H1 (cell line): Measurements from ENCODE around the gene RTCB. TPM values are rescaled to one million over a fixed set of nuclear protein-coding genes. Genes with fewer than 3 reads are reported as not detected.

Experiments used
- CTCF ChIA-PET: fragments of 300-600 bp; sonication (Branson Sonifier 250); formaldehyde crosslinking; loops from one replicate; lab custom pipeline; 2021; ENCODE audit not compliant: partially characterized antibody; lab: Charles Lee
- POLR2A ChIA-PET: fragments of 300-600 bp; sonication (Branson Sonifier 250); formaldehyde crosslinking; loops from one replicate; lab custom pipeline; 2021; ENCODE audit warnings: inconsistent platforms; ENCODE audit not compliant: partially characterized antibody; lab: Charles Lee
- DNase-seq, 2 experiments: peaks; one replicate each; pipeline versions ENCODE4 v3.0.0 to v3.0.0-alpha.2; 2010 to 2022; ENCODE audit warnings: low spot score in 2 of 2, low read depth in 1 of 2, mixed read lengths in 1 of 2
- FAIRE-seq: peaks from 2 replicates; lab custom pipeline; 2011; peaks lifted over from hg19 to GRCh38; lab: Jason Lieb, UNC
- H2AFZ ChIP-seq: 2 replicates; pipeline ENCODE4 v1.8.1; 2012; ENCODE audit warnings: low read length, inconsistent platforms
- H2AK5ac ChIP-seq: 2 replicates; pipeline ENCODE4 v1.6.1; 2013; ENCODE audit warnings: low read depth, low read length
- H2BK120ac ChIP-seq: replicated peaks from 2 replicates; pipeline ENCODE3; 2013; ENCODE audit warnings: low read depth, low read length, inconsistent platforms
- H2BK12ac ChIP-seq: 2 replicates; pipeline ENCODE4 v1.6.1; 2013; ENCODE audit warnings: low read depth, low read length
- H2BK15ac ChIP-seq: 2 replicates; pipeline ENCODE4 v1.6.1; 2013; ENCODE audit warnings: low read length
- H2BK20ac ChIP-seq: 2 replicates; pipeline ENCODE4 v1.6.1; 2013; ENCODE audit warnings: low read length
- H2BK5ac ChIP-seq: 2 replicates; pipeline ENCODE4 v1.6.1; 2013; ENCODE audit warnings: low read depth, low read length
- H3K14ac ChIP-seq: 2 replicates; pipeline ENCODE4 v1.6.1; 2013; ENCODE audit warnings: inconsistent platforms; ENCODE audit not compliant: insufficient read length
- H3K18ac ChIP-seq: 2 replicates; pipeline ENCODE4 v1.6.1; 2013; ENCODE audit warnings: low read length; ENCODE audit errors: extremely low read depth
- H3K23ac ChIP-seq: 2 replicates; pipeline ENCODE4 v1.6.1; 2013; ENCODE audit warnings: inconsistent platforms; ENCODE audit not compliant: insufficient read length
- H3K23me2 ChIP-seq: 2 replicates; pipeline ENCODE4 v1.6.1; 2013; ENCODE audit warnings: low read depth, low read length
- H3K27ac ChIP-seq: 2 replicates; pipeline ENCODE4 v1.6.1; 2011; ENCODE audit warnings: low read depth, low read length, inconsistent platforms
- H3K27me3 ChIP-seq, 4 experiments: replicated peaks in 1 of 4; 1 replicate in 1 of 4; 2 replicates in 3 of 4; pipeline versions ENCODE4 v1.6.1 to v1.8.1; 2011 to 2013; ENCODE audit warnings: low read length in 3 of 4, mild to moderate bottlenecking in 3 of 4, inconsistent platforms in 2 of 4, mixed read lengths in 2 of 4, moderate library complexity in 1 of 4; ENCODE audit not compliant: control insufficient read depth in 3 of 4, insufficient read depth in 3 of 4; ENCODE audit errors: extremely low read depth in 1 of 4
- H3K36me3 ChIP-seq, 4 experiments: 2 replicates each; pipeline versions ENCODE4 v1.6.1 to v1.8.1; 2011 to 2013; ENCODE audit warnings: mild to moderate bottlenecking in 4 of 4, low read length in 3 of 4, moderate library complexity in 2 of 4, control low read depth in 1 of 4, inconsistent platforms in 1 of 4; ENCODE audit not compliant: insufficient read depth in 4 of 4, control insufficient read depth in 2 of 4
- H3K4ac ChIP-seq: replicated peaks from 2 replicates; pipeline ENCODE3; 2013; ENCODE audit warnings: low read length, low read depth, mixed read lengths, inconsistent platforms; ENCODE audit not compliant: insufficient read length
- H3K4me1 ChIP-seq, 4 experiments: replicated peaks in 1 of 4; 1 replicate in 1 of 4; 2 replicates in 3 of 4; pipeline versions ENCODE4 v1.6.1 to v1.8.1; 2011 to 2013; ENCODE audit warnings: low read length in 3 of 4, inconsistent platforms in 2 of 4, mixed read lengths in 1 of 4; ENCODE audit not compliant: insufficient read depth in 4 of 4, control insufficient read depth in 3 of 4
- H3K4me2 ChIP-seq, 2 experiments: 2 replicates each; pipeline versions ENCODE4 v1.6.1 to v1.8.1; 2011 to 2013; ENCODE audit warnings: low read depth in 2 of 2, low read length in 2 of 2, control low read depth in 1 of 2, inconsistent platforms in 1 of 2, mild to moderate bottlenecking in 1 of 2; ENCODE audit not compliant: insufficient read depth in 1 of 2
- H3K4me3 ChIP-seq, 4 experiments: fragments of 200-600, 300-600 bp in 1 of 4; sonication (generic), shearing (Covaris generic), sonication (Bioruptor Twin) in 1 of 4; 2 replicates each; pipeline versions ENCODE4 v1.5.1 to v1.8.1; 2011 to 2016; ENCODE audit warnings: low read length in 4 of 4, low read depth in 3 of 4, control low read depth in 2 of 4, inconsistent platforms in 2 of 4, mild to moderate bottlenecking in 2 of 4, mixed read lengths in 1 of 4, moderate library complexity in 1 of 4; ENCODE audit not compliant: insufficient read depth in 2 of 4; ENCODE audit errors: extremely low read depth in 1 of 4
- H3K56ac ChIP-seq: replicated peaks from 2 replicates; pipeline ENCODE3; 2013; ENCODE audit warnings: low read depth, mild to moderate bottlenecking, mixed read lengths, low read length, inconsistent platforms; ENCODE audit not compliant: insufficient read length
- H3K79me1 ChIP-seq: 2 replicates; pipeline ENCODE4 v1.6.1; 2013; ENCODE audit warnings: low read depth, low read length, control low read depth
- H3K79me2 ChIP-seq, 2 experiments: 2 replicates each; pipeline versions ENCODE4 v1.6.1 to v1.8.1; 2012 to 2013; ENCODE audit warnings: low read length in 2 of 2, mild to moderate bottlenecking in 2 of 2, inconsistent platforms in 1 of 2; ENCODE audit not compliant: insufficient read depth in 2 of 2, control insufficient read depth in 1 of 2
- H3K9ac ChIP-seq, 4 experiments: replicated peaks in 1 of 4; 1 replicate in 1 of 4; 2 replicates in 3 of 4; pipeline versions ENCODE4 v1.6.1 to v1.8.1; 2011 to 2013; ENCODE audit warnings: low read depth in 3 of 4, low read length in 3 of 4, control low read depth in 2 of 4, mild to moderate bottlenecking in 2 of 4, moderate library complexity in 2 of 4, inconsistent platforms in 1 of 4; ENCODE audit errors: extremely low read depth in 1 of 4
- H3K9me3 ChIP-seq, 2 experiments: 2 replicates each; pipeline versions ENCODE4 v1.6.1 to v1.8.1; 2012 to 2013; ENCODE audit warnings: mild to moderate bottlenecking in 2 of 2, moderate library complexity in 2 of 2, control low read depth in 1 of 2, inconsistent platforms in 1 of 2, low read depth in 1 of 2, low read length in 1 of 2, mixed read lengths in 1 of 2; ENCODE audit not compliant: insufficient read depth in 2 of 2
- H4K20me1 ChIP-seq, 2 experiments: replicated peaks in 1 of 2; 2 replicates each; pipeline versions ENCODE3 to v1.8.1; 2011 to 2013; ENCODE audit warnings: inconsistent platforms in 2 of 2, low read length in 2 of 2, mild to moderate bottlenecking in 1 of 2; ENCODE audit not compliant: insufficient read depth in 2 of 2, control insufficient read depth in 1 of 2
- H4K5ac ChIP-seq: 2 replicates; pipeline ENCODE4 v1.6.1; 2013; ENCODE audit warnings: low read length, low read depth, mixed read lengths, inconsistent platforms; ENCODE audit not compliant: insufficient read length
- H4K8ac ChIP-seq: 2 replicates; pipeline ENCODE4 v1.8.0; 2013; ENCODE audit warnings: mild to moderate bottlenecking, moderate library complexity, low read length, inconsistent platforms; ENCODE audit not compliant: insufficient read depth; ENCODE audit errors: extremely low read depth
- H4K91ac ChIP-seq: replicated peaks from 2 replicates; pipeline ENCODE3; 2013; ENCODE audit warnings: low read length, mixed read lengths, inconsistent platforms; ENCODE audit not compliant: insufficient read length
- CBX8 ChIP-seq: fragments of 300-800, 300-1000 bp; sonication (generic); IDR thresholded peaks from 2 replicates; pipeline ENCODE4 v1.7.1; 2016; ENCODE audit warnings: low read depth, low read length, borderline replicate concordance
- CREB1 ChIP-seq: IDR thresholded peaks from 2 replicates; pipeline ENCODE4 v1.6.1; 2012; ENCODE audit warnings: inconsistent platforms
- CTBP2 ChIP-seq: IDR thresholded peaks from 2 replicates; pipeline ENCODE4 v1.7.0; 2011; ENCODE audit warnings: borderline replicate concordance, mild to moderate bottlenecking, moderate library complexity, mixed read lengths, low read length; ENCODE audit not compliant: insufficient read depth, insufficient read length
- GTF2F1 ChIP-seq: IDR thresholded peaks from 2 replicates; pipeline ENCODE4 v1.6.1; 2012; ENCODE audit warnings: low read depth, low read length, improper control_type of control experiment, borderline replicate concordance
- MAFK ChIP-seq: IDR thresholded peaks from 2 replicates; pipeline ENCODE4 v1.6.1; 2012; ENCODE audit warnings: low read depth, mild to moderate bottlenecking, improper control_type of control experiment, low read length
- NANOG ChIP-seq: IDR thresholded peaks from 2 replicates; pipeline ENCODE4 v1.6.1; 2011; ENCODE audit warnings: low read length, low read depth, mild to moderate bottlenecking, inconsistent platforms; ENCODE audit not compliant: insufficient read depth, poor library complexity, severe bottlenecking
- POU5F1 ChIP-seq: IDR thresholded peaks from 2 replicates; pipeline ENCODE4 v1.6.1; 2011; ENCODE audit warnings: low read depth, mild to moderate bottlenecking, low read length, moderate library complexity
- SIN3A ChIP-seq, 2 experiments: IDR thresholded peaks in 1 of 2; conservative IDR thresholded peaks in 1 of 2; 2 replicates each; pipeline ENCODE4 v1.6.1; 2011 to 2012; ENCODE audit warnings: low read length in 2 of 2, improper control_type of control experiment in 1 of 2, low read depth in 1 of 2, mild to moderate bottlenecking in 1 of 2
- SUZ12 ChIP-seq: fragments of 200-600 bp; sonication (generic); IDR thresholded peaks from 2 replicates; pipeline ENCODE4 v1.6.1; 2012; ENCODE audit warnings: mild to moderate bottlenecking, inconsistent platforms, low read length, moderate library complexity, mixed read lengths
- TBP ChIP-seq: IDR thresholded peaks from 2 replicates; pipeline ENCODE4 v1.6.1; 2011; ENCODE audit warnings: low read depth, low read length, improper control_type of control experiment
- WGBS, 2 experiments: shearing (Covaris generic) in 1 of 2; methylation state at CpG; one replicate each; pipeline versions ENCODE4 v1.1.6 to v1.1.7; 2013 to 2015; ENCODE audit warnings: low lambda C conversion rate in 2 of 2, mixed read lengths in 2 of 2, inconsistent platforms in 1 of 2, low coverage in 1 of 2, missing lambda C conversion rate in 1 of 2; ENCODE audit not compliant: insufficient replicate concordance in 2 of 2, insufficient coverage in 1 of 2, insufficient read length in 1 of 2; ENCODE audit errors: extremely low coverage in 1 of 2, missing lambda C conversion rate in 1 of 2; 5-methylcytosine and 5-hydroxymethylcytosine counted together
- polyA plus RNA-seq, 7 experiments: library from polyadenylated mRNA; depleted of rRNA in 3 of 7; stranded (reverse) in 5 of 7; unstranded in 2 of 7; fragments of >200 nt in 5 of 7; fragments of 200-250 nt in 2 of 7; gene quantifications; 1 replicate in 5 of 7; 2 replicates in 1 of 7; 4 replicates in 1 of 7; pipeline versions ENCODE4 v1.2.1 to v1.2.3, GENCODE V29; 2011 to 2013; ENCODE audit warnings: missing spikeins in 2 of 7, mixed read lengths in 2 of 7
- total RNA-seq: library from RNA; stranded (reverse); fragmentation: NEBNext Ultra II Directional; extraction: Animal tissue kit (Norgen Biotek cat#: 25700); gene quantifications from 2 replicates; pipeline ENCODE4 v1.2.1, GENCODE V29; 2021
- TF ChIP-seq, protein P1 (sequence below): IDR thresholded peaks from 2 replicates; pipeline ENCODE4 v1.6.1; 2011; ENCODE audit warnings: low read length, improper control_type of control experiment

RTCB gene
- total and polyA plus RNA-seq, 2 of the 8 experiments (the other 6 are each of a cell fraction or from before 2014, with no cell fraction given) = 104 to 114 TPM

DNA sequence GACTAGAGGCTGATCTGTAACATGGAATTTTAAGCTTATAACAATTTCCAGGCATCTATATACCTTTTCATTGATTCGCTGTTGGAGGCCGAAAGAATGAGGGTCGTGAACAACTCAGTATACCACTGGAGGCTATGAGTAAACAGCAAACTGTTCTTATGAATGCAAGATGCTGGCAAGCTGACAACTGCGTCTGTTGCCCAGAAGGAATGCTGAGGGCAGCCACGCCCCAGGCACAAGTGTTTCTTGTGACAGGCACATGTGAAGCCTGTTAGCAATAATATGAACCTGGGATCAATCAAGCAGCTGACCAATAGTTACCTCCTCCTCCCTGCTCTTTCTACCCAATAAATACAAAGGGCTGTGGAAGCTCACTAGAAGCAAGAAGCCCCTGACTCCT is 15.3 kb downstream of the RTCB start:
- H3K56ac ChIP-seq = no peak overlapping the region
- peaks cover 17 to 94% (median 72%) of the 10 kb centered on the region in 4 experiments for H3K36me3 ChIP-seq
- H2BK120ac ChIP-seq = no peak overlapping the region
- no peak for DNase-seq
- no peak overlapping the region for H3K18ac ChIP-seq
- H2BK15ac ChIP-seq = no peak overlapping the region
- no peaks in the 10 kb centered on the region for H3K23me2 ChIP-seq
- no peaks in the 10 kb centered on the region for H3K79me1 ChIP-seq
- H3K23ac ChIP-seq = no peak overlapping the region
- H2BK20ac ChIP-seq = no peak overlapping the region
- ChIA-PET CTCF (interaction anchor here (1.3 kb wide), 1 partner anchor 19 kb away, joined by 3 read pairs; no protein-coding TSS in a partner anchor), POLR2A (no interaction called here)
- no peak overlapping the region for H4K91ac ChIP-seq
- no peak overlapping the region for H4K5ac ChIP-seq
- no peaks in the 10 kb centered on the region for H3K4me1 ChIP-seq
- no peak overlapping the region for H3K27ac ChIP-seq
- no peak overlapping the region for H3K14ac ChIP-seq
- no peak for FAIRE-seq
- H4K8ac ChIP-seq = no peak overlapping the region
- no peaks in the 10 kb centered on the region for H3K27me3 ChIP-seq
- no peak overlapping the region for H3K9ac ChIP-seq
- H2BK12ac ChIP-seq = no peak overlapping the region
- no peaks in the 10 kb centered on the region for H3K9me3 ChIP-seq
- no peak overlapping the region for H3K4ac ChIP-seq
- H2AFZ ChIP-seq = no peak overlapping the region
- H4K20me1 ChIP-seq = peaks cover 0 to 2% of the 10 kb centered on the region in 2 experiments
- H3K4me3 ChIP-seq = no peak overlapping the region
- no peak overlapping the region for H2AK5ac ChIP-seq
- 90% methylated on average over 5 of the region's 5 CpGs; no CpG with 5 or more reads in 1 of the 2 experiments for WGBS, 2 experiments
- no peak overlapping the region for H3K4me2 ChIP-seq
- H2BK5ac ChIP-seq = no peak overlapping the region
- no peaks in the 10 kb centered on the region for H3K79me2 ChIP-seq
- no peak for TF ChIP-seq CTBP2
- no peak for TF ChIP-seq SIN3A (conservative IDR thresholded peaks at IDR 0.05 in 1 of 2, IDR thresholded peaks at IDR 0.05 in 1 of 2; ENCODE audit: low read depth in 1 of 2, low read length in 2 of 2)
- no peak for TF ChIP-seq GTF2F1
- TF ChIP-seq CBX8 = no peak
- TF ChIP-seq, protein P1, sequence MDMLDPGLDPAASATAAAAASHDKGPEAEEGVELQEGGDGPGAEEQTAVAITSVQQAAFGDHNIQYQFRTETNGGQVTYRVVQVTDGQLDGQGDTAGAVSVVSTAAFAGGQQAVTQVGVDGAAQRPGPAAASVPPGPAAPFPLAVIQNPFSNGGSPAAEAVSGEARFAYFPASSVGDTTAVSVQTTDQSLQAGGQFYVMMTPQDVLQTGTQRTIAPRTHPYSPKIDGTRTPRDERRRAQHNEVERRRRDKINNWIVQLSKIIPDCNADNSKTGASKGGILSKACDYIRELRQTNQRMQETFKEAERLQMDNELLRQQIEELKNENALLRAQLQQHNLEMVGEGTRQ = no peak
- TF ChIP-seq SUZ12 = no peak
- no peak for TF ChIP-seq NANOG
- TF ChIP-seq TBP = no peak
- no peak for TF ChIP-seq POU5F1
- no peak for TF ChIP-seq MAFK
- TF ChIP-seq CREB1 = no peak
